Astrocyte of the hippocampus (primary cell): ENCODE results near the gene GOLPH3.
"Not testable (repeated sequence)": the region's sequence is repeated elsewhere in the genome, so short reads cannot be mapped to it uniquely, and the experiment has no call there.

ENCODE experiments used
- DNase-seq: peaks from one replicate; pipeline ENCODE4 v3.0.0; 2011; ENCODE audit warnings: low read depth, low spot score

The GOLPH3 gene

GRCh38 chr5:32099486-32100035 is 74.6 kb downstream of the GOLPH3 start:
- DNase-seq, result no peak

- no peak for DNase-seq
Observed at GRCh38 chr5:32098890-32099310, 75.2 kb downstream of the GOLPH3 start.

DNA sequence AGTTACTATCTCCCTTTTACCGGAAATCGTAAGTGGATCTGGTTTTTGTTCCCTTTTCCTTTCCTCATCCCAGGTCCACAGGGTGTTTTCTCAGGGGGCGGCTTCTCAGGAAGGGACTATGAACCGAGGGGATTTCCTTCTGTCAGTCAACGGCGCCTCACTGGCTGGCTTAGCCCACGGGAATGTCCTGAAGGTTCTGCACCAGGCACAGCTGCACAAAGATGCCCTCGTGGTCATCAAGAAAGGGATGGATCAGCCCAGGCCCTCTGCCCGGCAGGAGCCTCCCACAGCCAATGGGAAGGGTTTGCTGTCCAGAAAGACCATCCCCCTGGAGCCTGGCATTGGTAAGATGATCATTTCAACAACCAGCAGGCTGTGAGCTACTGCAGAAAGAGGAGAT is 75.8 kb downstream of the GOLPH3 start:
- no peak for DNase-seq

DNA sequence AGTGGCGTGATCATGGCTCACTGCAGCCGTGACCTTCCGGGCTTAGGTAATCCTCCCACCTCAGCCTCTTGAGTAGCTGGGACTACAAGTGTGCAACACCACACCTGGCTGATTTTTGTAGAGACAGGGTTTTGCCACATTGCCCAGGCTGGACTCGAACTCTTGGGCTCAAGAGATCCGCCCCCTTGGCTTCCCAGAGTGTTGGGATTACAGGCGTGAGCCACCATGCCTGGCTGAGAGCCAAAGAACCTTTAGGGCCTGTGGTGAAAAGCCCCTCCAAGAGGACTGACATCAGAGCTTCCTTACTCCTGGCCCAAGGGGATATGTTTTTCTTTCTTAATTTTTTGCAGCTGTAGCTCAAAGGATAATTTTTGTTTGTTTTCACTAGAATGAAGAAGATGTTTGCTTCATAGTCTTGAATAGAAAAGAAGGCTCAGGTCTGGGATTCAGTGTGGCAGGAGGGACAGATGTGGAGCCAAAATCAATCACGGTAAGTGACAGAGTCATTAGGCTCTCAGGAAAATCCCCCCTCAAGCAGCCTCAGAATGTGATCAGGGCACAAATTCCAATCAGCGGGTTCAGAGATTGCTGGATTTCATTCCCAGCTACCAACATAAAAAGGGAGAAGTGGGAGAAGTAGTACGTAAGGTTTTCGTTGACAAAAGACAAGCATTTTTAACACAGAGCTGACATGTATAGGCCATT is 77.1 kb downstream of the GOLPH3 start:
- no peak for DNase-seq

GRCh38 chr5:32095261-32095671 is 78.9 kb downstream of the GOLPH3 start:
- DNase-seq, result peak; percentile 37

GRCh38 chr5:32094691-32095090 is 79.4 kb downstream of the GOLPH3 start:
- no peak for DNase-seq

DNA sequence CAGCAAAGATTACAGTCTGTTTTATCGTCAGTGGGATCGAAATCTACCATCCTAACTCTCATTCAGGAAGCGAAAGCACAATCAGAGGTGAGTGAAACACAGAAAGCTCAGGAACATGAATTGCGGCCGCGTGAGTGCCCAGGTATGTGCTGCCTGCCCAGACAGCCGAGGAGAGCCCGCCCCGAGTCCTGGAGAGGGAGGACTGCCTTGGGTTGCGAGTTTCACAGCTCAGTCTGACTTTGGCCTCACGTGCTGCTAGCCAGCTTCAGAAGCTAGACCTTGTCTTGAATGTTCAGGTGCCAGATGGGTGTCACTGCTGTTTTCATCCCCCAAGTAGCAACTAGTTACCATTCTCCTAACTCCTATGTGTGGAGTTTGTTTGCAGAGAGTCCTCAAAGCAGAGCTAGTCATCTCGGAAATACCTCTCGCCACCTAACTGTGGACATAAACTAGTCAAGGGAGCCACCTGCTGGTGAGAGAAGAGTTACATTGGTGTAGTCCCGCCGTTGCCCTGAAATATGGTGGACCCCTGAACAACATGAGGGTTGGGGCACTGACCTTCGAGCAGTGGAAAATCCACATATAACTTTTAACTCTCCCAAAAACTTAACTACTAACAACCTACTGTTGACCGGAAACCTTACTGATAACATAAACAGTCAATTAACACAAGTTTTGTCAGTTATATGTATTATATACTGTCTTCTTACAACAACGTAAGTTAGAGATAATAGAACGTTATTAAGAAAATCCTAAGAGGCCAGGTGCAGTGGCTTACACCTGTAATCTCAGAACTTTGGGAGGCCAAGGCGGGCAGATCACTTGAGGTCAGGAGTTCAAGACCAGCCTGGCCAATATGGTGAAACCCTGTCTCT is 80.9 kb downstream of the GOLPH3 start:
- DNase-seq, result peak; percentile 86

GRCh38 chr5:32090755-32091128 is 83.4 kb downstream of the GOLPH3 start:
- DNase-seq, result no peak

GRCh38 chr5:32090026-32090754 is 83.9 kb downstream of the GOLPH3 start:
- DNase-seq, result no peak

- no peak for DNase-seq
Observed at GRCh38 chr5:32089146-32090000, 84.7 kb downstream of the GOLPH3 start.

GRCh38 chr5:32088214-32088613 is 85.9 kb downstream of the GOLPH3 start:
- DNase-seq, result no peak

- no peak for DNase-seq
Observed at GRCh38 chr5:32087086-32088082, 86.7 kb downstream of the GOLPH3 start.

GRCh38 chr5:32083981-32084430 is 90.1 kb downstream of the GOLPH3 start:
- DNase-seq, result no peak

GRCh38 chr5:32082701-32083100 is 91.4 kb downstream of the GOLPH3 start:
- DNase-seq, result no peak

- DNase-seq, result not testable (repeated sequence)
Observed at GRCh38 chr5:32080565-32080964, 93.6 kb downstream of the GOLPH3 start.

GRCh38 chr5:32078855-32079254 is 95.3 kb downstream of the GOLPH3 start:
- not testable (repeated sequence) for DNase-seq

DNA sequence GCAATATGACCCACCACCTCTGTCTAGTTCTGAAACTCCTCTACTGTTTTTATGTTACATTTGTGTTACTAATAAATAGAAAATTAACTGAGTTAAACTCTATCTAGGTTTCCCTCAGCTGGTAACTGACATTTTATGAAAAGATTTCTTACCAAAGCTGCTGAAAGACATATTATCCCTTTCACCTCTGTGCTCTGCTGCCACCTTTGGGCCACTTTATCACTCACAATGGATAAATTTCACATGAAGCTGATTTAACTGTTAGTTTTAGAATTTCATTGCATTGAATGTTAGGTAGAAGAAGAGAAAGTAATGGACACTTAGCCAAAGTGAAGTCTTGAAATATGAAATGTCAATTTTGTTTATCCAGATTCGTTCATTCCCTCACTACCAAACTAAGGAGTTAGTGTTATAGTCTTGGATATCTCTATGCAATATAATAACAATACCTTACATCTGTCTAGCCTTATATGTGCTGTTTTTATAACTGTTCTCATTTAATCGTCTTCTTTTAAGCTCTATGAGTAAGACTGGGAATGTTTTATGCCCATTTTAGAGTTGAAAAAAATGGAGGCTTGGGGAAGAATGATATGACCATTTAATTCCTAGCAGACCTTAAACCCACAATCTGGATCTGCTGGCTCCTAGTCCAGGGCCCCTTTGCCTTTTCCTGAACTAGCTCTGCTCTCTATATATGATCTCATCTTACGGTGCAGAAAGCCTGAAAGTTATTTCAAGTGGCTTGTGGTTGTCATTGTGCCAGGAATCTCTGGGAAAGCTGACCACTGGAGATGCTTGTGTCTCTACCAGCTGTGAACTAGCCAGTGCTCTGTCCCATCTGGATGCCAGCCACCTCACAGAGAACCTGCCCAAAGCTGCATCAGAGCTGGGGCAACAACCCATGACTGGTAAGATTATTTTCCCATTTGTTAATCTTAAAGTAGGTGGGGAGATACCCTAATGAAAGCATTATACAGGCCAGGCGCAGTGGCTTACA is 97.1 kb downstream of the GOLPH3 start:
- peak; percentile 93 for DNase-seq
